HFFc6 (cell line): ENCODE data around the gene NUF2. TPM values are rescaled to one million over a fixed set of nuclear protein-coding genes. Genes with fewer than 3 reads are reported as not detected.

Experiments used
- DNase-seq: peaks from one replicate; pipeline ENCODE4 v3.0.0-alpha.2; 2018
- H3K27ac Mint-ChIP-seq: 2 replicates; pipeline ENCODE4 v1.8.0; 2020; ENCODE audit warnings: mild to moderate bottlenecking, mixed read lengths
- H3K27me3 Mint-ChIP-seq: 2 replicates; pipeline ENCODE4 v1.8.0; 2021; ENCODE audit warnings: mild to moderate bottlenecking, moderate library complexity, mixed read lengths; ENCODE audit not compliant: insufficient read depth
- H3K36me3 Mint-ChIP-seq: 2 replicates; pipeline ENCODE4 v1.8.0; 2021; ENCODE audit warnings: low read depth, mixed read lengths
- H3K4me1 Mint-ChIP-seq: 2 replicates; pipeline ENCODE4 v1.8.0; 2020; ENCODE audit warnings: low read depth, mixed read lengths
- H3K4me3 Mint-ChIP-seq: 2 replicates; pipeline ENCODE4 v1.8.0; 2020; ENCODE audit warnings: mild to moderate bottlenecking, moderate library complexity, mixed read lengths
- H3K9me3 Mint-ChIP-seq: 2 replicates; pipeline ENCODE4 v1.8.0; 2020; ENCODE audit warnings: mild to moderate bottlenecking, mixed read lengths
- total RNA-seq, 6 experiments: library from RNA; stranded (reverse); fragmentation: NEBNext Ultra II Directional; extraction: Animal tissue kit (Norgen Biotek cat#: 25700); gene quantifications; 2 replicates in 1 of 6; 3 replicates in 5 of 6; pipeline ENCODE4 v1.2.3, GENCODE V29; 2021
- TF ChIP-seq, protein P1 (sequence below): fragments of 200-600 bp; sonication (generic); IDR thresholded peaks from 2 replicates; pipeline ENCODE4 v1.5.0; 2021; ENCODE audit warnings: antibody characterized with exemption, mild to moderate bottlenecking

Gene NUF2
- total RNA-seq, 6 experiments from 2014 or later: 9.8 to 25.7 (median 23.8) TPM

DNA sequence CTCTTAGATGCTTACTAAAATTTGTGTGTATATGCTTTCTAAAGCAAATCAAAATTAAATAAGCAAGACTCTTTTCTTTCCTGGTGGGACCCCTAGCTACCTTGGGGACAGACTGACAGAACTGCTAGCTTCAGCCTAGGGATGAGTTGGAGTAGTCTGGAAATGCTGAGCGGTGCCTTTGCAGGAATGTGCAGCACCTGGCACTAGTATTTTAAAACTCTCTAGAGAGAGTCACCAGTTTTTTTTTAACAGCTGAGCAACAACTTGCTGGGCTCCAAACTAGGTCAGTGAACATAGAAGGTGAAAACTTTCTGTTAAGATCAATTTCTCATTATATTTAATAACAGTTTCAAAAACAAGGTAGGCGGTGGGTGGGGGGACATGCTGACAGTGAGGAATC is 56.8 kb downstream of the NUF2 start:
- Mint-ChIP-seq H3K4me3 (no peak overlapping the region), H3K27ac (no peak overlapping the region), H3K27me3 (peaks cover 7% of the 10 kb centered on the region; the same call in 1 of the 2 replicates), H3K4me1 (no peaks in the 10 kb centered on the region), H3K36me3 (no peaks in the 10 kb centered on the region), H3K9me3 (no peaks in the 10 kb centered on the region)
- TF ChIP-seq, protein P1, sequence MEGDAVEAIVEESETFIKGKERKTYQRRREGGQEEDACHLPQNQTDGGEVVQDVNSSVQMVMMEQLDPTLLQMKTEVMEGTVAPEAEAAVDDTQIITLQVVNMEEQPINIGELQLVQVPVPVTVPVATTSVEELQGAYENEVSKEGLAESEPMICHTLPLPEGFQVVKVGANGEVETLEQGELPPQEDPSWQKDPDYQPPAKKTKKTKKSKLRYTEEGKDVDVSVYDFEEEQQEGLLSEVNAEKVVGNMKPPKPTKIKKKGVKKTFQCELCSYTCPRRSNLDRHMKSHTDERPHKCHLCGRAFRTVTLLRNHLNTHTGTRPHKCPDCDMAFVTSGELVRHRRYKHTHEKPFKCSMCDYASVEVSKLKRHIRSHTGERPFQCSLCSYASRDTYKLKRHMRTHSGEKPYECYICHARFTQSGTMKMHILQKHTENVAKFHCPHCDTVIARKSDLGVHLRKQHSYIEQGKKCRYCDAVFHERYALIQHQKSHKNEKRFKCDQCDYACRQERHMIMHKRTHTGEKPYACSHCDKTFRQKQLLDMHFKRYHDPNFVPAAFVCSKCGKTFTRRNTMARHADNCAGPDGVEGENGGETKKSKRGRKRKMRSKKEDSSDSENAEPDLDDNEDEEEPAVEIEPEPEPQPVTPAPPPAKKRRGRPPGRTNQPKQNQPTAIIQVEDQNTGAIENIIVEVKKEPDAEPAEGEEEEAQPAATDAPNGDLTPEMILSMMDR: no peak
- DNase-seq: no peak

- Mint-ChIP-seq H3K36me3 (no peaks in the 10 kb centered on the region), H3K27ac (no peak overlapping the region), H3K27me3 (peaks cover 5% of the 10 kb centered on the region; the same call in 1 of the 2 replicates), H3K9me3 (no peaks in the 10 kb centered on the region), H3K4me3 (no peak overlapping the region), H3K4me1 (no peaks in the 10 kb centered on the region)
- TF ChIP-seq, protein P1: no peak
- no peak for DNase-seq
Observed at GRCh38 chr1:163379801-163380200, 58.0 kb downstream of the NUF2 start.

DNA sequence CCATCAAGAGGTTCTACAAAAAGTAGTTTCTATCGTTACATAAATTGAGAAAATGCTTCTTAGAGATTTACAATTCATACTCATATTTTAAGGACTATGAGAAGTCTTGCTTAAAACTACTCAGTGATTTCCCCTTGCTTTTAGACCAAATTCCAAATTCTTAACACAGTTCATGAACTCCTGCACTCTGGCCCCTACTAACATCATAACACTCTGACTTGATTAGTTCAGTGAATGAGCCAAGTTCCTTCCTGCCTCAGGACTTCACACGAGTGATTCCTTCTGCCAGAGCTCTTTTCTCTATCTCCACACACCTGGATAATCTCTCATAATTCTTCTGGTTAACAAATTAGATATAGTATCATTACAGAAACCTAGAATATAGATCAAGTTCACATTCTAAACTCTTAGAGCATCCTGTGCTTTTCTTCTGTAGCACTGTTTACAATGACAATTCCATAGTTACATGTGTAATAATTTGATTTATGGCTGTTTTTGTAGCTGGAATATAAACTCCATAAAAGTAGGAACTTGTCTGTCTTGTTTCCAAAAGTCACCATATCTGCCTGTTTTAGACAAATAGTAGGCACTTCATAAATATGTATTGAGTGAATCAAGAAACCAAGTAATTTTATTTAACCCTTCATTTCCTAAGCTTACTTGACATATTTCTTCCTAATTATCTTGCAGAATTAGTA is 59.9 kb downstream of the NUF2 start:
- H3K36me3 Mint-ChIP-seq: no peaks in the 10 kb centered on the region
- DNase-seq: no peak
- H3K9me3 Mint-ChIP-seq: no peaks in the 10 kb centered on the region
- H3K4me3 Mint-ChIP-seq: no peak overlapping the region
- no peaks in the 10 kb centered on the region for H3K4me1 Mint-ChIP-seq
- TF ChIP-seq, protein P1: no peak
- peaks cover 5% of the 10 kb centered on the region; the same call in 1 of the 2 replicates for H3K27me3 Mint-ChIP-seq
- H3K27ac Mint-ChIP-seq: no peak overlapping the region

GRCh38 chr1:163382395-163382794 is 60.6 kb downstream of the NUF2 start:
- no peak for DNase-seq
- Mint-ChIP-seq H3K4me3 (no peak overlapping the region), H3K4me1 (no peaks in the 10 kb centered on the region), H3K9me3 (no peaks in the 10 kb centered on the region), H3K27ac (no peak overlapping the region), H3K27me3 (peaks cover 7% of the 10 kb centered on the region; the same call in 1 of the 2 replicates), H3K36me3 (no peaks in the 10 kb centered on the region)
- TF ChIP-seq, protein P1: no peak

- peaks cover 5% of the 10 kb centered on the region for H3K27me3 Mint-ChIP-seq
- DNase-seq: no peak
- TF ChIP-seq, protein P1: no peak
- no peaks in the 10 kb centered on the region for H3K36me3 Mint-ChIP-seq
- H3K4me1 Mint-ChIP-seq: no peaks in the 10 kb centered on the region
- H3K4me3 Mint-ChIP-seq: no peak overlapping the region
- no peaks in the 10 kb centered on the region for H3K9me3 Mint-ChIP-seq
- no peak overlapping the region for H3K27ac Mint-ChIP-seq
Observed at GRCh38 chr1:163387146-163387545, 65.4 kb downstream of the NUF2 start.
